ENCODE measurements around the gene OPTN.

- TF ChIP-seq EZH2phosphoT487 (IDR thresholded peaks at IDR 0.05; ENCODE audit: low read depth, severe bottlenecking, unreplicated experiment) (no peak), CTCF (IDR thresholded peaks at IDR 0.05; ENCODE audit: poor library complexity) (no peak)
Measured at GRCh38 chr10:13066527-13066926, 33.4 kb upstream of the OPTN start.

Measured in hepatocyte (in vitro differentiated cells).